Measurements from ENCODE around the gene MACROH2A1. TPM values are rescaled to one million over a fixed set of nuclear protein-coding genes. Genes with fewer than 3 reads are reported as not detected.
A peak's percentile ranks its signal among the peaks of the same experiment; 100 is the strongest.

The MACROH2A1 gene
- total and polyA plus RNA-seq, 9 of the 15 experiments (the other 6 are each of a cell fraction or from before 2014, with no cell fraction given): 44.9 to 289 (median 193) TPM

DNA sequence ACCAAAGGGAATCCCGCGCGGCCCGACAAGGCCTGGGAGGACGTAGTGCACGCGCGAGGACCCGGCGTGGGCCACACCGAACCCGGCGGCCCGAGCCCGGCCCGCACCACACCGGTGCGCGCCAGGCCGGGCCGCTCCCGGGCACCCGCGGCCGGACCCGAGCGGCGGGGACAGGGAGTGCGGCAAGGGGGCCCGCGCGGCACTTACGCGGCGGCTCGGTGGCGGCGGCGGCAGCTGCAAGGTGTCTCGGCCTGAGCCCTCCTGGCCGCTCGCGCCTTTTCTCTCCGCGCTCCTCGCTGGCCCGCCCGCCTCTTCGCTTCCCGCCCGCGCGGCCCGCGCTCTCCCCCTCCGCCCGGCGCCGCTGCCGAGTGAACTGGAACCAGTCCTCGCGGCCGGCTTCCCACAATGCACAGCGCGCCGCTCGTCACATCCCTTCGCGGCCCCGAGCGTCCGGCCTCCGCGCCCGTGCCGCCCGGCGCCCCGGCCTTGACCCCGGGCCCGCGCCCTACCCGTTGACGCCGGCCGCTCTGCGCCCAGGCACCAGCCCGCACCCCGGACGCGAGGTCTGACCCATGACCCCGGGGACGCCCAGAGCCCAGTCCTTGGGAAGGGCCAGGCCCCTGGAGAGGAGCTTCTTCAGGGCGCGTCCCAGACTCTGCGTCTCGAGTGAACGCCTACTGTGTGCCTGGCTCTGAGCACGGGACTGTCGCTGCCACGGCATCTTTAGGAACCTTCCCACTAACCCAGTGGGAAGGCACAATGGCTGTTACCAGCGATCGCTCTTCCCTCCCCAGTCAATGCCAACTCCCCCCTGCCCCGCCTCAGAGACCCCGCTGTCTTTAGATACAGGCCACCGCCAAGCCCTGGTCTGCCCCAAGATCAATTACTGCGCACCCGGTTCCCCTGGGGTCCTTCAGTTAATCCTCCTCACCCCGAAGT, at the start of gene MACROH2A1 (continued):
- TF ChIP-seq RBBP5 (IDR thresholded peaks at IDR 0.05; ENCODE audit: borderline replicate concordance, insufficient read depth, low read length, poor library complexity, severe bottlenecking): peak; percentile 82
- no peak for TF ChIP-seq SRSF9 (IDR thresholded peaks at IDR 0.05; ENCODE audit: borderline replicate concordance, low read depth, low read length)
- no peak for TF ChIP-seq DNMT1 (IDR thresholded peaks at IDR 0.05)
- TF ChIP-seq JUN (IDR thresholded peaks at IDR 0.05; ENCODE audit: borderline replicate concordance, low read depth, low read length): 0 out of 2 replicates have a peak, but pooled peaks have one; percentile 18
- TF ChIP-seq JUN (CRISPR knock-in tag; IDR thresholded peaks at IDR 0.05; ENCODE audit: borderline replicate concordance): no peak
- peak; percentile 57 for TF ChIP-seq FUS (optimal IDR thresholded peaks at IDR 0.05; ENCODE audit: low read depth, low read length)
- TF ChIP-seq, protein P1, sequence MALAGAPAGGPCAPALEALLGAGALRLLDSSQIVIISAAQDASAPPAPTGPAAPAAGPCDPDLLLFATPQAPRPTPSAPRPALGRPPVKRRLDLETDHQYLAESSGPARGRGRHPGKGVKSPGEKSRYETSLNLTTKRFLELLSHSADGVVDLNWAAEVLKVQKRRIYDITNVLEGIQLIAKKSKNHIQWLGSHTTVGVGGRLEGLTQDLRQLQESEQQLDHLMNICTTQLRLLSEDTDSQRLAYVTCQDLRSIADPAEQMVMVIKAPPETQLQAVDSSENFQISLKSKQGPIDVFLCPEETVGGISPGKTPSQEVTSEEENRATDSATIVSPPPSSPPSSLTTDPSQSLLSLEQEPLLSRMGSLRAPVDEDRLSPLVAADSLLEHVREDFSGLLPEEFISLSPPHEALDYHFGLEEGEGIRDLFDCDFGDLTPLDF (CRISPR knock-in tag; IDR thresholded peaks at IDR 0.05): peak; percentile 91
- TF ChIP-seq SRF (CRISPR knock-in tag; IDR thresholded peaks at IDR 0.05): no peak
- TF ChIP-seq NR3C1 (CRISPR knock-in tag; IDR thresholded peaks at IDR 0.05): 0 out of 2 replicates have a peak, but pooled peaks have one; percentile 67
- peak; percentile 69; the same call in 1 of the 2 replicates for TF ChIP-seq HDAC8 (tag; IDR thresholded peaks at IDR 0.05)
- TF ChIP-seq, protein P2, sequence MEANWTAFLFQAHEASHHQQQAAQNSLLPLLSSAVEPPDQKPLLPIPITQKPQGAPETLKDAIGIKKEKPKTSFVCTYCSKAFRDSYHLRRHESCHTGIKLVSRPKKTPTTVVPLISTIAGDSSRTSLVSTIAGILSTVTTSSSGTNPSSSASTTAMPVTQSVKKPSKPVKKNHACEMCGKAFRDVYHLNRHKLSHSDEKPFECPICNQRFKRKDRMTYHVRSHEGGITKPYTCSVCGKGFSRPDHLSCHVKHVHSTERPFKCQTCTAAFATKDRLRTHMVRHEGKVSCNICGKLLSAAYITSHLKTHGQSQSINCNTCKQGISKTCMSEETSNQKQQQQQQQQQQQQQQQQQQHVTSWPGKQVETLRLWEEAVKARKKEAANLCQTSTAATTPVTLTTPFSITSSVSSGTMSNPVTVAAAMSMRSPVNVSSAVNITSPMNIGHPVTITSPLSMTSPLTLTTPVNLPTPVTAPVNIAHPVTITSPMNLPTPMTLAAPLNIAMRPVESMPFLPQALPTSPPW (CRISPR knock-in tag; IDR thresholded peaks at IDR 0.05): peak; percentile 70
- TF ChIP-seq NR4A1 (CRISPR knock-in tag; IDR thresholded peaks at IDR 0.05): no peak
- TF ChIP-seq NR4A1 (tag; IDR thresholded peaks at IDR 0.05): peak; percentile 84
- TF ChIP-seq ZNF239 (CRISPR knock-in tag; IDR thresholded peaks at IDR 0.05): no peak; the same call in 1 of the 2 replicates
- TF ChIP-seq RBM14 (IDR thresholded peaks at IDR 0.05; ENCODE audit: borderline replicate concordance, insufficient read depth, low read depth, low read length): no peak
- TF ChIP-seq CHD4 (IDR thresholded peaks at IDR 0.05; ENCODE audit: insufficient read depth, insufficient replicate concordance, low read depth, low read length, poor library complexity, severe bottlenecking): no peak
- TF ChIP-seq, protein P3, sequence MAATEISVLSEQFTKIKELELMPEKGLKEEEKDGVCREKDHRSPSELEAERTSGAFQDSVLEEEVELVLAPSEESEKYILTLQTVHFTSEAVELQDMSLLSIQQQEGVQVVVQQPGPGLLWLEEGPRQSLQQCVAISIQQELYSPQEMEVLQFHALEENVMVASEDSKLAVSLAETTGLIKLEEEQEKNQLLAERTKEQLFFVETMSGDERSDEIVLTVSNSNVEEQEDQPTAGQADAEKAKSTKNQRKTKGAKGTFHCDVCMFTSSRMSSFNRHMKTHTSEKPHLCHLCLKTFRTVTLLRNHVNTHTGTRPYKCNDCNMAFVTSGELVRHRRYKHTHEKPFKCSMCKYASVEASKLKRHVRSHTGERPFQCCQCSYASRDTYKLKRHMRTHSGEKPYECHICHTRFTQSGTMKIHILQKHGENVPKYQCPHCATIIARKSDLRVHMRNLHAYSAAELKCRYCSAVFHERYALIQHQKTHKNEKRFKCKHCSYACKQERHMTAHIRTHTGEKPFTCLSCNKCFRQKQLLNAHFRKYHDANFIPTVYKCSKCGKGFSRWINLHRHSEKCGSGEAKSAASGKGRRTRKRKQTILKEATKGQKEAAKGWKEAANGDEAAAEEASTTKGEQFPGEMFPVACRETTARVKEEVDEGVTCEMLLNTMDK (IDR thresholded peaks at IDR 0.05; ENCODE audit: borderline replicate concordance, insufficient read depth, low read depth, low read length, poor library complexity, severe bottlenecking): no peak

Measured in K562 (cell line).